GM21360 (cell line): ENCODE results near the gene NT5C3A.
"Not testable (repeated sequence)": the region's sequence is repeated elsewhere in the genome, so short reads cannot be mapped to it uniquely, and the experiment has no call there.

Source experiments
- ATAC-seq: cut with Tn5 transposase; IDR thresholded peaks from one replicate; pipeline ENCODE4 v1.9.1; 2021; ENCODE audit warnings: mild to moderate bottlenecking, moderate library complexity; ENCODE audit not compliant: unreplicated experiment

Gene NT5C3A

DNA sequence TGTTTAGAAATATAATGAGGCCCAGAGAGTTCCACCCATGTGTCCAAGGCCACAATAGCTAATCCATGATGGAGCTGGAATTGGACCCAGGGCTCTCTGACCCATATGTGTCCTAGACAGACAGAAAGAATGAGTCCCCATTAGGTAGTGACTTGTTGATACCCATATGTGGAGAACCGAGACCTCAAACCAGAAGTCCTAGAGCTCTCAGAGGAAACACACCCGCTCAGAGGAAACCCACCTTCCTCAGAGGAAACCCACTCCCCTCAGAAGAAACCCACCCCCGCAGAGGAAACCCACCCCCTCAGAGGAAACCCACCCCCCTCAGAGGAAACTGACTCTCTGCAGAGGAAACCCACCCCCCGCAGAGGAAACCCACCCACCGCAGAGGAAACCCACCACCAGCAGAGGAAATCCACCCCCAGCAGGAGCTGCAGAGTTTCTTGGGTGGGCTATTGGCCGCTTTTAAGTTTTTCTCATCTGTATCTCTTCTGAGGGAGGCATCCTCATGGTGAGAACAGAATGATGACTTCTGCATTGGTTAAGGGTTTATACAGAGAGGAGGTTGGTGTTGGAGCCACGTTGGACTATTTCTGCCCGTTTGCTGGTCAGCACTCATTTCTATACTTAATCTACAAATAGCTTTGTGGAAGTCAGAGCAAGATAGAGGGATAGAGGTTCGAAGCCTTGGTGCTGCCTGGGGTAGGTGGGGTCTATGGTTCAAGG is 70.4 kb downstream of the NT5C3A start:
- not testable (repeated sequence) for ATAC-seq

DNA sequence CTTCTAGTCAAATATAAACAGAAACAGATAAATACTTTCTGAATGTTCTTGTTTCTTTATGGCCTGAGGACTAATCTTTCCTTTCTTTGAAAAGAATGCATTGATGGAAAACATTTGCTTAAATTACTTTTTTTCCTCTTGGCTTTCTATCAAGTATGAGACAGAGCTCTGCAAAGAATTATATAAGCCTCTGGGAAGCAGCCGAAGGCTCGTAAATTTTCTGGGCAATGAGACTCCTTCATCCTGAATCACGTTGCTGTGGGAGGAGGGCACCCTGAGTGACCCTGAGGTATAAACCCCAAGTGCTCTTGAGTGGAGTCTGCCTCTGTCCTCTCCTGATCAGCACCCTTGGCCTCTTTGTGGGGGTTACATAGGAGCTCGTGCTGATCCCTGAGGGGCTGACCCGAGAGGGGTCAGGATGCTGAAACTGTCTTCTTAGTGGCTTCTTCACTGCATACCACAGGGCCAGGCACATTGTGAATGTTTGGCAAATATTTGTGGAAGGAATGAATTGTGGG is 71.4 kb downstream of the NT5C3A start:
- not testable (repeated sequence) for ATAC-seq

DNA sequence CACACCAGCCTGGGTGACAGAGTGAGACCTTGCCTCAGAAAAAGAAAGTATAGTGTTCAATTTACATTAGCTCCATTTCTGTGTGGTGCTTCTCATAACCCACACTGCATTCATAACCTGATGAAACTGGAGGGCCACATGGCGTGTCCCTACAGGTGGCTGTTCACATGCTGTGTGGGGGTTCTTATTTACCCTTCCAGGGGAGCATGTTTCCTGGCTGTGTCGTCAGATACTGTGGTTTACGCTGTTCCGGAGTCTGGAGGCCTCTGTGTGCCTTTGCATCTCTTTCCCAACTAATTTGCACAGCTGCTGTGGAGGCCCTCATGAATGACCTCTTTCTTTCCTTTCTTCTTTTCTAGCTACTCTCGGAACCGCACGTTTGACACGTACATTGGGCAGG is 74.4 kb downstream of the NT5C3A start:
- peak; percentile 85 for ATAC-seq

DNA sequence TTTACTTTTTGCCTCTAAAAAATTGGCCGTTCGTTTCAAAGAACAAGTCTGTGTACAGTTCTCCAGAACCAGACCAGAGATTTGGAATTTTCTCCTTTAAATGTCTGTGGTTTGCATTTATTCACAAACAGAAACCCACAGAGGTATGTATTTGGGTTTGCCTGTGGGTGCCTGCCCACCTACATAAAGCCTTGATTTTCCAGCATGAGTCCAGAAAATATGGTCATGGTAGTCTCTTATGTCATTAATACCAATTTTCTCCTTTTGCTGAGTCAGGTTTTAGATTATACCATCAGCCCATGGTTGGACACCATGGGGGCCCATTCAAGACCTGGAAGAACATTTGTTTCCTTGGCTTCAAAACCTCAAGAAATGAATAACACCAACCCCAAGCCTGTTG is 82.7 kb downstream of the NT5C3A start:
- not testable (repeated sequence) for ATAC-seq

DNA sequence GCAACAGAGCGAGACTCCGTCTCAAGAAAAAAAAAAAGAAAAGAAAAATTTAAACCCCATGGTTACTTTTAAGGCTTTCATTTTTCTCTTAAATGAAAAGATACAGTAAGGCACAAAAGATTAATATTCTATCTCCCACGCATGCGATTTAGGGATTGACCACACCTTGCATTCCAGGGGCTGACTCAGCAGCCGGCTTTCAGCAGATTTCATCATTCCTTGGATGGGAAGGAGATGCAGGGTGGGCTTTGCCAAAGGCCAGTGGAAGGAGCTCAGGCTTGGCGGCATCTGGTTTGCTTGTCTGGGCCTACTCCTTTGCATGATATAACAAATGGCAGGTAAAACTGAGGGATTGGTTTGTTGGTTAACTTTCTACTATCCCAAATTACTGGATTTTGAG is 83.3 kb downstream of the NT5C3A start:
- not testable (repeated sequence) for ATAC-seq

DNA sequence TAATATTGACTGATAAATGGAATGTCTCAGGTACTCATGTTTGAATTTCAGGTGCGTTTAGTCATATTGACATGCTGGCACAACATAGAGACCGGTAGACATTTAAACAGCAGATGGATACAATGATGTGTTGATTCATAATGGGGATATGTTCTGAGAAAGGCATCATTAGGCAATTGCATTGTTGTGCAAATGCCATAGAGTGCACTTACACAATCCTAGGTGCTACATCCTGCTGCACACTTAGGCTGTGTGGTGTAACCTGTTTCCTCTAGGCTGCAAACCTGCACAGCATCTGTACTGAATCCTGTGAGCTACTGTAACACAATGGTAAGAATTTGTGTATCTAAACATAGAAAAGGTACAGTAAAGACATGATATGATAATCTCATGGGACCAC is 85.4 kb downstream of the NT5C3A start:
- not testable (repeated sequence) for ATAC-seq

DNA sequence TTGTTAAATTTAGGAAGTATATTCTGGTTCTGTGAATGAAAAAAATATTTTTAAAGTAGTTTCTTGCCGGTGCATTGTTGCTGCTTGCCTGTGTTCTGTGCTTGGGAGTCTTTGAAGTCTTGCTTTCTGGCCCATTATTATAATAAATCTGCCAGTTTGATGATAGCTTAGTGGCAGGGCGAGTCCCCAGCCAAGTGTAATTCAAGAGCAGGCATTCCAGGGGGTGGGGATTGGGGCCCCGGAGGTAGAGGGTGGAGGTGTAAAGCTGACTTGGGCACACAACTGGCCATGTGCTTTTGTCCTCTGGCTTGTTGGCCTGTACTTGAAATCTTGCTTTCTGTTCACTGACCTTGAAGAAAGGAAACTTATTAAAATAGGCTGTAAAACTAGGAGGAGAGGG is 90.6 kb downstream of the NT5C3A start:
- not testable (repeated sequence) for ATAC-seq

DNA sequence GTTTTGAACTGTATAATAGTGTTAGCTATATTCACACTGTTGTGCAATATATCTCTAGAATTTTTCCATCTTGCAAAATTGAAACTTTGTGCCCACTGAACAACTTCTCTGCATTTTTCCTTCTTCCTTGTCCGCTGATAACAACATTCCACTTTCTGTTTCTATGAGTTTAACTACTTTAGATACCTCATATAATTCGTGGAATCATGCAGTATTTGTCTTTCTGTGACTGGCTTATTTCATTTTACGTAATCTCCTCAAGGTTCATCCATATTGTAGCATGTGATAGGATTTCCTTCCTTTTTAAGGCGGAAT is 95.4 kb downstream of the NT5C3A start:
- not testable (repeated sequence) for ATAC-seq

DNA sequence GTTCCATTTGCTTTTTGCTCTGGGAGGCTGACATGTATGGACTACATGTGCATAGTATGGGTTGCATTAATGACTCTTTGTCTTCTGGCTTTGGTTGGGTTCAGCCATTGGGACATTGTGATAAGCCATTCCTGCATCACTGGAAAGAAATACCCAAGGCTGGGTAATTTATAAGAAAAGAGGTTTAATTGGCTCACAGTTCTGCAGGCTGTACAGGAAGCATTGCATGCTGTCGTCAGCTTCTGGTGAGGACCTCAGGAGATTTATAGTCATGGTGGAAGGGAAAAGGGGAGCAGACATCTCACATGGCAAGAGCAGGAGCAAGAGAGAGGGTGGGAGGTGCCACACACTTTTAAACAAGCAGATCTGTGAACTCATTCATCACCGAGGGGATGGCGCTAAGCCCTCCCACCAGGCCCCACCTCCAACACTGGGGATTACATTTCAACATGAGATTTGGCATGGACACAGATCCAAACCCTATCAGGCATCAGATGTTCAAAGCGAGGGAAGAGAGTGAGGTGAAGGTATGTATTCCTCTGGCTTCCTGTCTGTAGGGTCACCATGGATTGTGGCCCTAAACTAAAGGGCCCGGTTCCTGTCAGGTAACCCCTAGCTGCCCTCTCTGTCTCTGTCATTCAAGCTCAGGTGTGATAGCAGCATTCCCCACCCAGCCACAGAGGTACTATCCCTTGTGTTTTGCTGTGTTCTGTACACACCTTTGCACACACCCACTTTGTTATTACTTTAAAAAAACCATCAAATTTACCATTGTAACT is 95.9 kb downstream of the NT5C3A start:
- ATAC-seq = not testable (repeated sequence)

DNA sequence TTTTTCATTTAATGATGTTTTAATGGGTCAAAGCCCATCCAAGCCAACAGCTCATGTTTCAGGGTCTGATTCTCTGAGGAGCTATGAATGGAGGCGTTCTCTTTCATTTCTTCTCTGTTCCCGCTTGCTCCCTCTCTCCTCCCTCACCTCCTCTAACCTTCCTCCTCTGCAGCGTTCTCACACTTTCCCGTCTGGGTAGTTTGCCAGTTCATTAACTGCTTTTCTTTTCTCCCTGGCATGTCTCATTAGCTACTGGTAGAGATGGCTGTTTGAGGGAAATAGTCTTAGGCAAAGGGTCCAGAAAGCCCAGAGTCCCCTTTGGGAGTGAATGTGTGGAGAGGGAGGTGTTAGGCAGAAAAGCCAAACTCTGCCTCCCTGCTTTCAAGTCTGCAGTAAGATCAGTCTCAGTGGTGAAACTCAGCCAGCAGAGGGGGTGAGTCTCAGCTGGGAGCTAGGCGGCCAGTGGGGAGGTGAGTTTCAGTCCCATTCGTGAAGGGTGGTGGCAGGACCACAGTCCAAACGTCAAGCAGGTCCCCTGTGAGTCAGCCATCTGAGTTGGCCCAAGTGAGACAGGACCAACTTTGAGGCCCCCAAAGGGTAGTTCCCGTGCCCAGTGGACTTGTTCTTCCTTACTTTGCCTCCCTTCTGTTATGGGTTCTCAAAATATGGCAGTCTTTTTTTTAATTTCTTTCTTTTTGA is 98.0 kb downstream of the NT5C3A start:
- ATAC-seq = peak; percentile 92
